Loucy (cell line): ENCODE results near the gene SCARF1.

Experiments used
- CTCF ChIP-seq: fragments of 200-600 bp; sonication (generic); conservative IDR thresholded peaks from 2 replicates; pipeline ENCODE4 v1.5.1; 2014; ENCODE audit warnings: mild to moderate bottlenecking, antibody characterized with exemption, low read length
- EZH2phosphoT487 ChIP-seq: fragments of 200-600 bp; IDR thresholded peaks from 2 replicates; pipeline ENCODE4 v1.6.1; 2018; ENCODE audit warnings: antibody characterized with exemption, mild to moderate bottlenecking, moderate library complexity, borderline replicate concordance

- TF ChIP-seq CTCF (no peak), EZH2phosphoT487 (no peak)
These were observed 20.0 kb downstream of the SCARF1 start for GRCh38 chr17:1625581-1625980.
